ENCODE measurements around the gene CFAP74.
"Not testable (repeated sequence)": the region's sequence is repeated elsewhere in the genome, so short reads cannot be mapped to it uniquely, and the experiment has no call there.

CFAP74 gene

GRCh38 chr1:1954831-1955441, 48.6 kb downstream of the CFAP74 start:
- no peak for DNase-seq (ENCODE audit: low read depth in 1 of 2, low spot score in 1 of 2)

GRCh38 chr1:1954015-1954414, 49.6 kb downstream of the CFAP74 start:
- DNase-seq (ENCODE audit: low read depth in 1 of 2, low spot score in 1 of 2), result no peak

GRCh38 chr1:1950940-1951339, 52.6 kb downstream of the CFAP74 start:
- DNase-seq (ENCODE audit: low read depth in 1 of 2, low spot score in 1 of 2), result no peak

GRCh38 chr1:1948783-1949182, 54.8 kb downstream of the CFAP74 start:
- DNase-seq (ENCODE audit: low read depth in 1 of 2, low spot score in 1 of 2), result no peak

DNA sequence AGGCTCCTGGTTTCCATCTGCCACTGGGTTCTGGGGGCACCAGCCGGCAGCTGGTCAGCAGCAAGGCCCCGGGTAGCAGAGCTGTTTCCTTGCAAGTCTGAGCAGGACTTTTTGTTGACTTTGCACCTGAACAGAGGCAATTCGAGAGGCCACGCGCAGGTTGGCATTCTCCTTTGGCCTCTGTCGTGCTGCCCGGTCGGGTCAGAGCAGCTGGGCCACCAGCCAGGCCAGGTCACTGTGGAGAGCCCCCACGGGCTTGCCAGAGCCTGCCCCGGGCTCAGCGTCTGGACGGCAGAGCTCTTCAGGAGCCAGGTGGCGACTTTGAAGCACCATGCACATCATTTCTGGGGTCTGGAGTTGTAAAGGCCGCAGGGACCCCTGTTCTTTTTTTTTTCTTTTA, 56.1 kb downstream of the CFAP74 start:
- DNase-seq (ENCODE audit: low read depth in 1 of 2, low spot score in 1 of 2), result no peak

DNA sequence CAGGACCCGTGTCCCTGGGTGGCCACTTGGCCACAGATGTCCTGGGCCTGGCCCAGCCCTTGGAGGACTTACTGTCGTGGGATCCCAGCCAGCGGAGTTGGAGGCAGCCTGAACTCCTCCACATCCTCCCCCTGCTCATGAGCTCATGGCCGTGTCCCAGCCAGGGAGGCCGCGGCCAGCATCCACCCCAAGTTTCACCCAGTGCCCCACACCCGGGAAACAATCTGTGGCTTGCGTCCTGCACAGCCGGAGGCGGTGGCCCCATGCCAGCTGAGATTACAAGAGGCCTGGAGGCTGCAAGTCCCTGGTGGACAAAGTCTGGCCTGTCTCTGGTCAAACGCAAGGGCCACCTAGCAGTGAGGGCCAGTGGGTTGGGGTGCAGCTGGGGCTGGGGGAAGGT, 57.0 kb downstream of the CFAP74 start:
- no peak for DNase-seq (ENCODE audit: low read depth in 1 of 2, low spot score in 1 of 2)

GRCh38 chr1:1945782-1946393, 57.7 kb downstream of the CFAP74 start:
- DNase-seq (ENCODE audit: low read depth in 1 of 2, low spot score in 1 of 2), result no peak

- DNase-seq (ENCODE audit: low read depth in 1 of 2, low spot score in 1 of 2), result peak; percentile 24 to 55
Measured at GRCh38 chr1:1943834-1944570, 59.6 kb downstream of the CFAP74 start.

DNA sequence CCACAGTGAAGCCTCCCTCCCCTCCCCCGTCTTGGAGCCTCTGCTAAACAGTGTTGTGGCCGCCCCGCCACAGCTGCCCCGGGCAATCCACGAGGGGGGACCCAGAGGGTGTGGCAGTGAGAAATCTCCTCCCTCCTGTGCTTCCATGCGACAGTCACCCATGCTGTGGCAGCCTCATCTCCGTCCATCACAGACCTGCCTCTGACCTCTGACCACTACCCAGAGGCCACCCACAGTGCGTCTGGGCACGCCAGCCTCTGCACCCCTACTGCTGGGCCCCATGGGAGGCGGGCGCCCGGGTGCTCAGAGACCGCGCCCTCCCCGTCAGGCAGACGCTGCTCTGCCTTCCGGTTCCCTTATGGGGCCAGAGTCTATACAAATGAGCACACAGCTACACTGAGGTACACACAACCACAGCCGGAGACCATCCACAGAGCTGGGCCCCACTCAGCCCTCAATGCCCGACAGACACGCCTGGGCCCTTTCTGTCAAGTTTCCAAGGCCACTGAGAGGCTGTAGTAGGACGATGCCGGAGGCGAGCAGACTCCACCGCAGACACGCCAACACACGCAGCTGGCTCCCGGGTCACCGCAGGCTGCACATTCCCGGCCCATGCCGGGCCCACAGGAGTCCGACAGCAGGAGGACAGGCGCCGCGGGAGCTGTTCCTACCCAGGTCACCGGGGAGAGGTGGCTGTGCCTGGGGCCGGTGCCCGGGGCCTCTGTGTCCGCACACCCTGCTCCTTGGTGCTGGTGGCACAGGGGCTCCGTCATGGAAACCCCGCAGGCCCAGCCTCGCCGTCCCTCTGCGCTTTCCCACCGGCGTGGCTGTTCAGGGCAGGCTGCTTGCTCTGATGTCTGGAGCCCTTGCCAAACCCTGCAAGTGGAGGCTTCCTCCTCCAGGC, 60.6 kb downstream of the CFAP74 start:
- DNase-seq (ENCODE audit: low read depth in 1 of 2, low spot score in 1 of 2), result no peak

GRCh38 chr1:1941868-1942752, 61.5 kb downstream of the CFAP74 start:
- no peak for DNase-seq (ENCODE audit: low read depth in 1 of 2, low spot score in 1 of 2)

GRCh38 chr1:1941211-1941841, 62.3 kb downstream of the CFAP74 start:
- no peak for DNase-seq (ENCODE audit: low read depth in 1 of 2, low spot score in 1 of 2)

DNA sequence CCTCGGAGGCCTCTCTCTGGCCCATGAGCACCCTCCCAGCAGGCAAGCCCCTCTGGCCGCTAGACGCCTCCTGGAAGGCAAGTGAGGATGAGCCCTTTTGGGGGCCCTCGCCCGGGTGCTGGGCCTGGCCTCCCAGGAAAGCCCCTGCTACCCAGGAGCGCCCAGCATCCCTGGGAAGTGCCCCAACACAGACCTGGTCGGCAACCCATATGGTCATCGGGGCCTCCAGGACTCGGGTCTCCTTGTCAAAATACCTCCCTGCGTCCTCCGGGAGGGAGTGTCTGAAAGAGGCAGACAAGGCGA, 63.5 kb downstream of the CFAP74 start:
- DNase-seq (ENCODE audit: low read depth in 1 of 2, low spot score in 1 of 2), result no peak

- DNase-seq (ENCODE audit: low read depth in 1 of 2, low spot score in 1 of 2), result no peak
Measured at GRCh38 chr1:1939296-1940122, 64.1 kb downstream of the CFAP74 start.

GRCh38 chr1:1938613-1939295, 64.8 kb downstream of the CFAP74 start:
- no peak for DNase-seq (ENCODE audit: low read depth in 1 of 2, low spot score in 1 of 2)

DNA sequence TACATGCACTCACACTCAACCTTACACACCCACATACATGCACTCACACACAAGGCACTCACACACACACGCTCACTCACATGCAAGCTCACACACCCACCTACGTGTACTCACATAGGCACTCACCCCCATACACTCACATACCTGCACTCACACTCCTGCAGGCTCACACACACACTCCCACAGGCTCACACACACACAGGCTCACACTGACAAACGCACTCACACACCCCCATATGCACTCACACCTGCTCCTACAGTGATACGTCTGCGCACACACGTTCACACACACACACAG, 65.4 kb downstream of the CFAP74 start:
- no peak for DNase-seq (ENCODE audit: low read depth in 1 of 2, low spot score in 1 of 2)

DNA sequence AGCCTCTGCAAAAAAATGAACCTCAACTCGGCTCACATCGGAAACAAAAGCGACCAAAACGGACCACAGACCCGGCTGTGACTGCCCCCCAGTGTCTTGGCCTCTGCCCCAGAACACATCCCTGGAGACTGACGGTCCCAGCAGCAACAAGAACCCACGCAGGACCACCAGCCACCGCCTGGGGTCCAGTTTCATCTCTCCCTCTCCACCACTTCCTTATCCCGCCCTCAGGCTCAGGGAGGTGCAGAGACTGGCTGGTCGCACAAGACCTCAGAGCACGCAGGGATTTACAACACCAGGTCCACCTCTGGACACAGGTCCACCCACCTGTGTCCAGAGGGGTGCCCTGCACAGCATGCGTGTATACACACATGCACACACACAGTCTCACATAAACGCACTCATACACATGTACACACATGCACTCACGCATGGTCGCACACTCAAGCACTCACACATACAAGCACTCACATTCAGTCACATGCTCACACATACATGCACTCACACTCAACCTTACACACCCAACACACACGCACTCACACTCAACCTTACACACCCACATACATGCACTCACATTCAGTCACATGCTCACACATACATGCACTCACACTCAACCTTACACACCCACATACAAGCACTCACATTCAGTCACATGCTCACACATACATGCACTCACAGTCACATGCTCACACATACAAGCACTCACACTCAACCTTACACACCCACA, 65.9 kb downstream of the CFAP74 start:
- no peak for DNase-seq (ENCODE audit: low read depth in 1 of 2, low spot score in 1 of 2)

DNA sequence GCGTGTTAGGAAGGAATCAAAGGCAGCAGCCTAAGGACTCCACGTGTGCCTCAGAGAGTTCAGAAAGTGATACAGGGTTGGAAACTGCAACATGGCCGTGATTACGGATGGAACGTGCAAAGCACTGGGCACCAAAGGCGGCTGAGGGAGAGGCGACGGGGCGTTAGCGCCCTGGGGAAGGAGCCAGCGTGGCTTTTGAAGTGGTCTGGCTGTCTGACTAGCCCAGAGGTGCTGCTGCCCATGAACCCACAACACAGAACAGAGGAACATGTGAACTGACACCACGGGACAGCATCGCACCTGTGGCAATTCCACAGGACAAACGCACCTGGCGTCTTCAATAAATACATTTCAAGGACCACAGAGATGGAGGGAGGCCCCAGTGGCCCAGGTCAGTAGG, 66.5 kb downstream of the CFAP74 start:
- no peak for DNase-seq (ENCODE audit: low read depth in 1 of 2, low spot score in 1 of 2)

DNA sequence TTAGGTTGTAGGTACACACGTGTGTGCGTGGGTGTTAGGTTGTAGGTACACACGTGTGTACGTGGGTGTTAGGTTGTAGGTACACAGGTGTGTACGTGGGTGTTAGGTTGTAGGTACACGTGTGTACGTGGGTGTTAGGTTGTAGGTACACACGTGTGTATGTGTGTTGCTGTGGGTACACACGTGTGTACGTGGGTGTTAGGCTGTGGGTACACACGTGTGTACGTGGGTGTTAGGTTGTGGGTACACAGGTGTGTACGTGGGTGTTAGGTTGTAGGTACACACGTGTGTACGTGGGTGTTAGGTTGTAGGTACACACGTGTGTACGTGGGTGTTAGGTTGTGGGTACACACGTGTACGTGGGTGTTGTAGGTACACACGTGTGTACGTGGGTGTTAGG, 68.7 kb downstream of the CFAP74 start:
- DNase-seq (ENCODE audit: low read depth in 1 of 2, low spot score in 1 of 2), result not testable (repeated sequence)
